ENCODE data around the gene NEK11.
"Not testable (repeated sequence)": the region's sequence is repeated elsewhere in the genome, so short reads cannot be mapped to it uniquely, and the experiment has no call there.

Gene NEK11

DNA sequence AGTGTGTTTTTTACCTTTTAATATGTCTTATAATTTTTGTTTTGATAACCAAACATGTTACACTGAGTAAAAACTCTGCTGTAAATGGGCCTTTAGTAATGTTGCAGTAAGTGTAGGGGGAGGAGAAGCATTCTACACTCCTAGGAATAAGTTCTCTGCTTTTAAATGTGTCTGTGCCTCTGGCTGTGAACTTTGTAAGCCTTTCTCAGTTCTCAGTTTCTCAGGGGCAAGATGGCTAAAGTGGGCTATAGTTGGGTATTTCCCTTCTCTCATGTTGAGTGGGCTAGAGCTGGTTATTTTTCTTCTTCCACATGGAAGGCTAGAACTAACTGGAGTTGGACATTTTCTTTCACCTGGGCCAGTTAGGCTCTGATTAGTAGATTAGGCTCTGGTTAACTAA is 279.6 kb downstream of the NEK11 start:
- no peak for DNase-seq (ENCODE audit: low read depth)

GRCh38 chr3:131314318-131314717 is 287.6 kb downstream of the NEK11 start:
- DNase-seq (ENCODE audit: low read depth): no peak

- DNase-seq (ENCODE audit: low read depth): no peak
These were observed 288.5 kb downstream of the NEK11 start for GRCh38 chr3:131315162-131315561.

DNA sequence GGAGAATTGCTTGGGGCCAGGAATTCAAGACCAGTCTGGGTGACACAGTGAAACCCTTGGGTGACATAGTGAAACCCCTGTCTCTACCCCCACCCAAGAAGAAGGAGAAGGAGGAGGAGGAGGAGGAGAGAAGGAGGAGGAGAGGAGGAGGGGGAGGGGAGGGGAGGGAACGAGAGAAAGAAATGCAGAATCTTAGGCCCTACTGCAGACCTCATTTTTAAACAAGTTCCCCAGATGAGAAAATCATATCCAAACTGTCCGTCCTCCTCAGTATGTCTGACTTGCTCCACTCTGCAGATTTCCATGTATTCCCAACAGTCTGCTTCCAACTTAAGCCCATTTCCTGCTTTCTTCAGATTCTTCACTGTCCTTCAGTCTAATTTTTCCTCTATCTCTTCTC is 291.0 kb downstream of the NEK11 start:
- no peak for DNase-seq (ENCODE audit: low read depth)

- no peak for DNase-seq (ENCODE audit: low read depth)
These were observed 296.3 kb downstream of the NEK11 start for GRCh38 chr3:131323014-131323413.

DNA sequence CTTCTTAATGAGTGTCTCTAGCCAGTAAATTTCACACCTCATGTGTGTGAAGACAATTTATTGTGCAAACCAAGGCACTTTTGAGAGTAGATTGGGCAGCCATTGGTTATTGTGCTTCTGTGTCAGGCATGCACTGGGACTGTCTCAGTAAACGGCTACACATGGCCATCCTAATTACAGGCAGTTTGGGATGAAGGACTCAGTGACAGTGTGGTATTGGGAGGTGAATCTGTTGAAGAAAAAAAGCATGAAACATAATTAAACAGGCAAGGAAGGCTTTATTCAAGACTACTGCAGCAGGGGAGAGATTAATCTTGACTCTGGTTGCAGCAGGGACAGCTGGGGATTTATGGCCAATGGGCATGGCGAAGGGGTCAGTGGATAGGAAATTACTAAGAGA is 297.1 kb downstream of the NEK11 start:
- no peak for DNase-seq (ENCODE audit: low read depth)

GRCh38 chr3:131324923-131325322 is 298.2 kb downstream of the NEK11 start:
- DNase-seq (ENCODE audit: low read depth): no peak

GRCh38 chr3:131326307-131326706 is 299.6 kb downstream of the NEK11 start:
- no peak for DNase-seq (ENCODE audit: low read depth)

DNA sequence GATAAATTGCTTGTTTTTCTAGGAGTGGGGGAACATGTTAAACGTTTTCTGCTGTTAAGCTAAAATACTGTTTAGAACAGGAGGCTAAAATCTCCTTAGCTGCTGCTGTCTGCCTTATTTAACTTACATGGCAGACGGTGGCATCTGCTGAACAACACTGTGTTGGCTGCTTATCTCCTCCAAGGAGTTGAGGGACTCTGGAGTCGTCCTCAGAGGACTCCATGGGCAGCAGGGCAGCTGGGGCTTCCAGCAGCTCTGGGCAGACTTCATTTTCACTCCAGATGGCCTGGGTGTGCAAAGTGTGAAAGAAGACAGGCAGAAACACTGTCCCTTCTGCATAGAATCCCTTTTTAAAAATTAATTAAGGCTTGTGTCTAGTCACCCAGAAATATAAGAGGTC is 302.0 kb downstream of the NEK11 start:
- DNase-seq (ENCODE audit: low read depth): no peak

DNA sequence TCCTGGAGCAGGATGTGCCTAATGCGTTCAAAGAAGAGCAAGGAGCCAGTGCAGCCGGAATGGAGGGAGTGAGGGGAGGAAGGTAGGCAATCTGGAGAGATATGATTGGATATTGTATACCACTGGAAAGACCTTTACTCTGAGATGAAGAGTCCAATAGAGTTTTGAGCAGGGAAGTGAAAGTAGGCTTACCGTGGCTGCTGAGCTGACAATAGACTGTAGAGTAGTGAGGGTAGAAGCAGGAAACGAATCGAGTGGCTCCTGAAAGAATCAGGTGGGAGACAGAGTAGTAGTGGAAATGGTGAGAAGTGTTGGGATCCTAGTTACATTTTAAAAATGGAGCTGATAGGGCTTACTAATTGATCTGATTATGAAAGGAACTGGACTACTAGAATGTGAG is 303.1 kb downstream of the NEK11 start:
- DNase-seq (ENCODE audit: low read depth): no peak

DNA sequence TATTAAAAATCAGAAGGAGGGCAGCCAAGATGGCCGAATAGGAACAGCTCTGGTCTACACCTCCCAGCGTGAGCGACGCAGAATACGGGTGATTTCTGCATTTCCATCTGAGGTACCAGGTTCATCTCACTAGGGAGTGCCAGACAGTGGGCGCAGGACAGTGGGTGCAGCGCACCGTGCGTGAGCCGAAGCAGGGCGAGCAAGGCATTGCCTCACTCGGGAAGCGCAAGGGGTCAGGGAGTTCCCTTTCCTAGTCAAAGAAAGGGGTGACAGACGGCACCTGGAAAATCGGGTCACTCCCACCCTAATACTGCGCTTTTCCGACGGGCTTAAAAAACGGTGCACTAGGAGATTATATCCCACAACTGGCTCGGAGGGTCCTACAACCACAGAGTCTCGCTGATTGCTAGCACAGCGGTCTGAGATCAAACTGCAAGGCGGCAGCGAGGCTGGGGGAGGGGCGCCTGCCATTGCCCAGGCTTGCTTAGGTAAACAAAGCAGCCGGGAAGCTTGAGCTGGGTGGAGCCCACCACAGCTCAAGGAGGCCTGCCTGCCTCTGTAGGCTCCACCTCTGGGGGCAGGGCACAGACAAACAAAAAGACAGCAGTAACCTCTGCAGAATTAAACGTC is 304.9 kb downstream of the NEK11 start:
- DNase-seq (ENCODE audit: low read depth): not testable (repeated sequence)

DNA sequence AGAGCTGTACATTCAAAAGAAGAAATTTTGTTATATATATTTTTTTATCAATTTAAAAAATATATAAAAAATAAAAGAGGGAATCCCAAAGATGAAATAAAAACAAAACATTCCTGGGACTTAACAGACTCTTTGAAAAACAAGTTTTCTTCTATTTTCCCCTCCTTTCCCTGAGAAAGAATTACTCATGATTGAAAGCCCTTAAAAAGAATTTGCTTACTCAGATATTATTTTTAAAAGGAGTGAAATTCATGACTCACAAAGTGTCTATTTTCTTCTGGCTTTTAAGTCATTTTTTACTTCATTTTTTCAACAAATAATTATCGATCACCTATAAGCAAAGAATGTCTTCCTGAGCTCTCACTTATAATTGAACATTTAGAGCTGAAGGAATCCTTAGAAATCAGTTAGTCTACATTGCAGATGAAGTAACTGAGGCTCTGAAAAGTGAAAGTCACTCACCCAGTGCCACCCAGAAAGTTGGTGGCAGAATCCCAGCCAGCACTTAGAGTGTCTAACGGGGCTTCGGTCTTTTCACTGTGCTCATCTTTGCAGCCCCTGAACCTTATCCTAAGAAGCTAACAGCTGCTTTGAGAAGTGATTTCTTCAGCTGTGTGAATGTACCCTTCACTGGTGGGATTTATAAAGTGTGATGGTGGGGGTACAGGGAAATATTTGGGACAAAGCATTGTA is 312.4 kb downstream of the NEK11 start:
- DNase-seq (ENCODE audit: low read depth): no peak

DNA sequence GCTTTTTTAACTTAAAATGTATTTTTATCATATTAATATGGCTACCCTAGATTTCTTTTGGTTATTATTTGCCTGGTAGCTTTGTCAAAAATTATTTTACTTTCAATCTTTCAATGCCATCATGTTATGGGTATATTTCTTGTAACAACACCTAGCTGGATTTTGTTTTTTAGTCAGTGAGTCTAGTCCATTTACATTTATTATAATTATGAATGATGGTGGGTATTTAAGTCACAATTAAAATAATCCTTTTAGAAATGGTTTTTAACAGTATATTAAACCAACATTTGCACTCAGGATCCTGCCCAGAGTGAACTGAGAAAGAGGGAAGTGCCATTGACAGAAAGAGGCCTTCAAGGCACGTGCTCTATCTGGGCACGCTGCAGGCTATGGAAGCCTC is 315.1 kb downstream of the NEK11 start:
- no peak for DNase-seq (ENCODE audit: low read depth)

- DNase-seq (ENCODE audit: low read depth): no peak
These were observed 322.2 kb downstream of the NEK11 start for GRCh38 chr3:131348911-131349310.

- DNase-seq (ENCODE audit: low read depth): no peak
These were observed 322.8 kb downstream of the NEK11 start for GRCh38 chr3:131349454-131349853.

DNA sequence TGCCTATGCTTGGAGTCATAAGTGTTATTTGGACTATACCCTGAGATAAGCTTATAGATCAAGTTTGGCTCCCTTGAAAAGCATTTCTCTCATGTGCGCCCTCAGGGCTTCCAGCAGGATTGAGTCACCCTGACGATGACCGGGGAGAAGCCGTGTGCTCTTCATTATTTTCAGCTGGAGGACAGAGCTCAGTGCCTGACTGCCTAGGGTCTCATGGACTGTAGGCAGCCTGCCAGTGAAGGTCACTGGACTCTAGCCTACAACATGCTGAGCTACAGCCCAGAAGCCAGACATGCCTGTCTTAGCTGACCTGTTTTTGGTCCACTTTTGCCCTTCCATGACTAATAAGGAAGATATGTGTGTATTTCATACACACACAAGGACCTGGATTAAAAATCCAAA is 323.3 kb downstream of the NEK11 start:
- no peak for DNase-seq (ENCODE audit: low read depth)

- DNase-seq (ENCODE audit: low read depth): no peak
These were observed 323.8 kb downstream of the NEK11 start for GRCh38 chr3:131350506-131350905.

DNA sequence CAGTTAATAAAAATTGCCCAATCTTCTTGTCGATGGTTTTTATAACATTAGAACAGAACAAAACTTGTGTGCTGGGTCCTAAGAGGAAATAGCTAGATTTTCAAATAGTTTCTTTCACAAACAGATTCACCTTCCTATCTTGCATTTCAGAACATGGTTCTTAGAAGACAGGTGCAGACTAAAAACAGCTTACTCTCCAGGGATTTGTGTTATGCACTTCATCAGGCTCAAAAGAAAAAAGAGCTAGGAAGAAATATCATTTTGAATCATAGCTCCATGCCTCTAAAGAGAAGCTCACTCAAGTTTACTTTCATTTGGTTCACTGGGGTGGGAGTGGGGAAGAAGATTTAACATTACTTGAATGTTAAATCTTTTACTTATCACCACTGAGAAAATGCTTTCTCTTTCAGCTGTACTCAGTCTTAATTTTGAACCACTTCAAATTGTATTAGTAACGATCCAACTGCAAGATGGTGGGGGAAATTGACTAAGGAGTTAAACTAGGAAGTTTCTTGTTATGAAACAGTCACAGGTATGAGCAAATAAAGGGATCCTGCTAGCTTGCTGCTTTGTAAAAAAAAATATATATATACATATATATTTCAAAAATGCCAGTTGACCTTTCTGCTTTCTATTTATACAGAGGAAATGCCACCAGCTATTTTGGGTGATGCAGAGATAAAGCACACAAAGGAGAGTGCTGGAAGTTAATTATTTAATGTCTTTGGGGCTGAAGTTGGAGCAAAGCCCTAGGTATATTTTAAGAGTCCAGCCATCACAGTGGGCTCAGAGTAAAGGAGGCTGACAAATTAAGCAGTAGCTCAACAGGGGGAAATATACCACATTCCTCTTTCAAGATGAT is 326.6 kb downstream of the NEK11 start:
- DNase-seq (ENCODE audit: low read depth): no peak

- DNase-seq (ENCODE audit: low read depth): no peak
These were observed 327.3 kb downstream of the NEK11 start for GRCh38 chr3:131353986-131354385.

- DNase-seq (ENCODE audit: low read depth): no peak
These were observed 329.4 kb downstream of the NEK11 start for GRCh38 chr3:131356006-131356595.

DNA sequence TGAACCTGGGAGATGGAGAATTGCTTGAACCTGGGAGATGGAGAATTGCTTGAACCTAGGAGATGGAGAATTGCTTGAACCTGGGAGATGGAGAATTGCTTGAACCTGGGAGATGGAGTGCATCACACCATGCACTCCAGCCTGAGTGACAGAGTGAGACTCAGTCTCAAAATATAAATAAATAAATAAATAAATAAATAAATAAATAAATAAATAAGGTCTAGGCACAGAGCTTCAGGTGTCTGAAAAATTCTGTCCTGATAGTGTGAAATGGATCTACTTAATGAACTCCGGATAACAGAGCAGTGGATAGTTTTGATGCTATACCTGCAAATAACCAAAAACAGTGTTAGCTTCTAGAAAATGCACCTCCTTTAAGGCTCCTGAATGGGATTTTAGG is 330.6 kb downstream of the NEK11 start:
- no peak for DNase-seq (ENCODE audit: low read depth)

GRCh38 chr3:131360191-131360755 is 333.6 kb downstream of the NEK11 start:
- DNase-seq (ENCODE audit: low read depth): no peak
